Retina (tissue), 1 donor: ENCODE data around the gene TEX19.
"Not testable (repeated sequence)": the region's sequence is repeated elsewhere in the genome, so short reads cannot be mapped to it uniquely, and the experiment has no call there.

Source experiments
- DNase-seq: peaks from one replicate; pipeline ENCODE4 v3.0.0-alpha.2; 2016

Gene TEX19

DNA sequence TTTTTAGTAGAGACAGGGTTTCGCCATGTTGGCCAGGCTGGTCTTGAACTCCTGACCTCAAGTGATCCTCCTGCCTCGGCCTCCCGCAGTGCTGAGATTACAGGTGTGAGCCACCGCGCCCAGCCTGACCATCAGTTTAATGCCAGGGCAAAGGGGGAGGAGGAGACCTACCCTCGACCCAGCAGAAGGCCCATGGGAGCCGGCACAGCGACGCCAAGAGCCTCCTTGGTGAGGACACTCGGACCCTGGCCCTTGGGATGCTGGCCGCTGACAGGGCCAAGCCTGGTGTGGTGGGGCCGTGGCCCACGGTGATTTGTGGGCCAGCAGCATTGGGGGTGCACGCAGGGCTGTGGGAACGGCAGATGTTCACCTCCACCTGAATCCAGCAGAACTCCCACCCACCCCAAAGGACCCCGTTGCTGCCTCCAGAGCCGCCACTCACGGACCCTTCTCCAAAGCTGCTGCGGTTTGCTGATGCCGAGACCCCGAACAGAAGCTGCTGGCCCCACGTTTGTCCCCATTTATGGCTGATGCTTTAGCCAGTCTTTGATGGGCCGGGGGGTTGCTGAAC lies 32.5 kb downstream of the TEX19 start:
- DNase-seq: no peak

DNA sequence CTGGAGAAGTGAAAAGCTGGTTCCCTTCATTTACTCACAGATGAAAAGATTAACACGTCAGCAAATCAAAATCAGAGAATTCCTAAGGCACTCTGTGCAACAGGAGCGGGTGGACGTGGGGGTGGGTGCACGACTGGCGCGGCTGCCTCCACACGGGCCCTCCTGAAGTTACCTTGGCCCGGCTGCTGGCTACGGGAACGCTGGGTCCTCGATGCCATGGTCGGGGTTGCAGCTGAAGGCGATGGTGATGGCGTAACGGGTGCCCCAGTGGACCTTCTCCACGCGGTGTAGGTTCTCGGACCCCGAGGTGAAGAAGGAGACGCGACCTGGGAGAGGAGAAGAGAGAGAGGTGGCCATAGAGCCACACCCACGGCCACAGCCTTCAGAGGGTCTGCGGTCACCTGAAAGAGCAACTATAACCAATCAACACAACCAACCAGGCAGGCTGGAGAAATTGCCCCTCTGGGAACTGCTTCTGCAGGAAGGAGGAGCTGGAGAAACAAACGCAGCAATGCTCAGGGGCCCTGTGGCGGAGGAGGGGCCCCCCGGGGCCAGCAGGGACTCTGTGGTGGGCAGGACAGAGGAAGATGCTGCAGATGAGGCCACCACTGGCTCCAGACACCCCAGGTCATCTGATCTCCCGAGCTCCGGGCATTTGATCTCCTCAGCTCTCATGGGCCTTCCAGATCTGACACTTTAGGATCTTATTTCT lies 33.3 kb downstream of the TEX19 start:
- no peak for DNase-seq

DNA sequence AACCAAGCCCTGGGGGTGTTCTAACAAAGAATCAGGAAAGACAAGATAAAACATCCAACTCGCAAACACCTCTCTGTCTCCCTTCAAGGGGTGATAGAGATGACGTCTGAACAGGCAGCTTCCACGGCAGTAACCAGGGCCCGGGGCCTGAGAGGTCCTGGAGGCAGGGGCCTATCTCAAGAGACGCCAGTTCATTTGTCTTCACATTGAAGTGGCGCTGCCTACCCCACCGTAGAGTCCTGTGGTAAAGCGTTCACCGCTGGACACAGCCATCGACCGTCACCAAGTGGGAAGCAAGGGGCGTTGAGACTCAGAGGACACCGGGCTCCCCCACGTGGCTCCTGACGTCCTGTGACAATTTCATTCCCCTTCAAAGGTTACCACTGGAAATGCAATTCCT lies 33.9 kb downstream of the TEX19 start:
- no peak for DNase-seq

DNA sequence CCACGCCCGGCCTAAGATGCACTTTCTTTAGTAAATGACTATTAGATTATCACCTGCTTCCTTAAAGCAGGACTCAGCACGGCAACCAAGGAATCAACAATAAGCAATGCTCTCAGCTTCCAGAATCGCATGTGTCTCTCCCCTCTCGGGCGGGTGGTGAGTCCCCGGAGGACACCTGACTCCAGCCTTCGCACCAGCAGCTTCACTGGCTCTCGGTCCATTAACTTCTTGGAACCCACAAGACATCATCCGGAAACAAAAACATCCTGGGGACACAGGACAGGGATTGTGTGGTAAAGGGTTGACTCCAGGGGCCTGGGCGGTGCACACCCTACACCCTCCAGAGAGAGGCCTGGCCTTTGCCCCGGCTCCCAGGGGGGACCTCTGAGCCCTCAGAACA lies 35.2 kb downstream of the TEX19 start:
- no peak for DNase-seq

DNA sequence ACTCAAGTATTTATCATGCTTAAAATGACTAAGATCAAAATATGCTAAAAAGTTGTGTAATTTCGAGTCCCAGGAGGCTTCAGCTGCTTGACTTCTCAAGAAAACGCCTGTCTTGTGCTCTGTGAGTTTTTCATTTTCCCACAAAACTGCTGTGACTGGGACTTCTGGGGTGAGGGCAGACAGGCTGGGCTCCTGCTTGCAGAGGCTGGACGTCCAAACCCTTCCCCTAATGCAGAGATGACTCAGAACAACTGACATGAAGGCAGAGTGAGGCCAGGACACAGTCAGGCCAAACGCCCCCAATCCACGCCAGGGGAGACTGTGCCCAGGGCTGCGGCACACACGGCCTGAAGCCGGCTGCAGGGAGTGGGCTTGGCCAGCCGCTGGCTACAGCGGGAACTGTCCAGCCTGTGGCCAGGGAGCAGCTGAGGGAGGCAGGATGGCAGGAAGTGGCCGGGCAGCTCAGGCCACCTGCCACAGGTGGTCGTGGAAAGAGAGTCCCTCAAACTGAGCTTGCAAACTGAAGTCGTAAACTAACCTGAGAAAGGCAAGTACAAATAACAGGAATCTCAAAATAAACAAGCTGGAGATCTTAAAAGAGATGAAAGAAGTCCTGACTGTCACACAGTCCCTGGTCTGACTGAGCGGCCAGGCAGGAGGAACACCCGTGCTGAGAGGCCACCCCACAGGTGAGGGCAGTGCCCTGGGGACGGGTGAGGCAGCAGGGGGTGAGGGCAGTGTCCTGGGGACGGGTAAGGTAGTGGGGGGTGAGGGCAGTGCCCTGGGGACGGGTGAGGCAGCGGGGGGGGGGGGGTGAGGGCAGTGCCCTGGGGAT lies 37.8 kb downstream of the TEX19 start:
- DNase-seq: no peak

DNA sequence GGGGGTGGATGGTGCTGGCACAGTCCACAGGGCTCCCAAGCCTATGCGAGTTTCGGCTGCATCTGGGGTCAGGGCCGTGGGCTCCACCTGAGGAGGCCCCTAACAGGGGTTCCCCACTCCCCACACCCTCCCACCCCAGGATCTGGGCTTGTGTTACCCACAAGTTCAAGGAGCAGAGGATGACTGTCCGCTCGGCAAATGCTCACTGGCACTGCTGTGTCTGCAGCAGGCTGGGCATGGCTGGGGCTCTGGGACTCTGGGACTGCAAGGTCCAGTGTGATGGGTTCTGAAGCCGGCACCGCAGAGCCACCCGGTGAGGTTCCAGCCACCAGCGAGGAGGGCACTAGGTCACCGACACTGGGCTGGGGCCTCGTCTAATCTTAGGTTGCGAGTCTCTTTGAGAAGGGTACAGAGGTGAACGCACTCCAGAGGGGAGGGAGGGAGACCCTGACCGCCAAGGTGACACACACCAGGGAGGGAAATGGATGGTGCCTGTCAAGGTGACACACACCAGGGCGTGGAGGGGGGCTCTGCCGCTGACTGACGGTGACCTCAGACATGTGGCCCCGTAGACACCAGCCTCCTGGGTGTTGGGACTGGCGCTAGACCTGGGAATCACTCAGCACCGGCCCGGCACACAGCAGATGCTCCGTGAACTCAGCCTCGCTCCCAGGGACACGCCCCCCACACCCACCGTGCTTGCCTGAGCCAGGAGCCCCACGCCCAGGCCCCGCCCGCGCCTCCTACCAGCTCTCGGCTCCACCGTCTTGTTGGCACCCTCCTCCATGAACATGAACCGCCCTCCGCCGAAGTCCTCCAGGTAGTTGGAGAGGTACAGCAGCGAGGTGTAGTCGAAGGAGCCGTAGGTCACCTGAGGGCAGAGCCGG lies 38.6 kb downstream of the TEX19 start:
- no peak for DNase-seq

DNA sequence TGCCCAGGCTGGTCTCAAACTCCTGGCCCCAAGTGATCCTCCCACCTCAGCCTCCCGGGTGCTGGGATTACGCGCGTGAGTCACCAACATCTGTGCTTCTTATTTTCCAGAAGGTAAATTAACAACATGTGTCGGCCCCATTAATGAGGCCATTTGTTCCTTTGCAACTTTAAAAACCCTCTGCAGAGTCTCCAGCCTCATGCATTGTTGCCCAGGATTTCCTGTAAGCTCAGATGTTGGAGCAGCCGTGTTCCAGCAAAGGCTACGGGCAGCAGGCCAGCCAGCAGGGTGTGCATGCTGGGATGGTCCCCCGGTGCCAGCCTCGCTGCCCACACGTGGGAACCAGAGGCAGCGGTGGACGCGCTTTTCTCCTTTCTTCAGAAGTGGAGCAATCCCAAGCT lies 40.0 kb downstream of the TEX19 start:
- no peak for DNase-seq

DNA sequence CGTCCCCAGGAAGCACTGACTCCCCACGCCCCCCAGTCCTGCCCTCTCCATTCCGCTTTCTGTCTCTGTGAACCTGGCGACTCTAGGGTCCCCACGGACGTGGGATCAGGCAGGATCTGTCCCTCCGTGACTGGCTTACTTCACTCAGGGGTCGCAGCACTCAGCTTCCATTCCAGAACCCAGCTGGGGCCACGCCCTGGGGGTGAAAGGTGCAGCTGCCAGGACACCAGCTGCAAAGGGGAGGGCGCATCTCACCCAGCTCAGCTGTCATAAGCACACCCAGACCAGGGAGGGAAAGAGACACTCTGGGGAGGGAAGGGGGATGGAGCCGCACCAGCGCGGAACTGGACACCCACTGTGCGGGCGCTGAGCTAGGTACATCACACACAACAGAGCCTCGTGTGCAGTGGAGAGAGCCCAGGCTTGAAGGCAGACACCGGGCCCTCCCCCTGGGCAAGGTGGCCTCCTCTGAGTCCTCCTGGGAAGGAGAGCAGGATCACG lies 40.6 kb downstream of the TEX19 start:
- peak; percentile 56 for DNase-seq

DNA sequence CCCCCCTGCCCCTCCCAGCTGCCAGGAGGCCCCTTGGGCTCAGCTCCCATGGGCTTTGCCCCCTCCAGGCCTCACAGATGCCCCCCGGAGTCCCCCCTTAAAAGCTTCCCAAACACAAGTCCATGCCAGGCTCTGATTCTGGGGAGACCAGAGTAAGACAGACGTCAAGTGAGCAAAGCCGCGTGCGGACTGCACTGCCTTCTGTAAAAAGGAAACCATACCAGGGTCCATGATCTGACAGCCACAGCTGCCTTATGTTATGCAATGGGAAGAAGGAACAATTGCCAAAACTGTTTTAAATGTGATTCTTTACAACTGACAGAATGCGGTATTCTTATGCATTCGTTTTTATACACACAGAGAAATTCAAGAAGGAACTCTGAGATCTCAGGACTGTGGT lies 41.2 kb downstream of the TEX19 start:
- DNase-seq: no peak

DNA sequence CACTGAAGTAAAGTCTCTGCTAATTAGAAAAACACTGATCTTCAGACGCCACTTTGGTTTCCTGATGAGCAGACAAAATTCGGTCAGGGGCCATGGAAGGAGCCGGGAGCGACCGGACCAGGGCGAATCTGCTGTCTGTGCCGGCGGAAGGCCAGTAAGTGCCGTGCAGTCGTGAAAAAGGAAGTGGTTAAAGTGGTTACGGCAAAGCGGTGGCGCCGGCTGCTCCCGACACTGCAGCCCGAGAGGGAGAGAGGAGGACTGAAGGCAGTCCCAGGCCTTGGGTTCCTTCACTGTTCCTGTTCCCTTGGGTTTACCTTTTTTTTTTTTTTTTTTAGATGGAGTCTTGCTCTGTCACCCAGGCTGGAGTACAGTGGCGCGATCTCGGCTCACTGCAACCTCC lies 41.8 kb downstream of the TEX19 start:
- DNase-seq: no peak

DNA sequence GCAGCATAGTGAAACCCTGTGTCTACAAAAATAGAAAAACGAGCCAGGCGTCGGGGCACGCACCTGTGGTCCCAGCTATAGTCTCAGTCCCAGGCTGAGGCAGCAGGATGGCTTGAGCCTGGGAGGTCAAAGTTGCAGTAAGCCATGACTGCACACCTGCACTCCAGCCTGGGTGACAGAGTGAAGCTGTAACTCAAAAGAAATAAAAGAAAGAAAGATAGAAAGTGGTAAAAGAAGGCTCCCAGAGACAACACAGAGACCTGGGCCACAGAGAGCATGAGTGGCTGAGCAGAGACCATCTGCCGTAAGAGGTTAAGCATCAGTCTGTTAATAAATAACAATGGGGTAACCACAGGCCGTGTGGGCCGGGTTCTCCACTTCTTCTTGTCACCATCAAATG lies 43.8 kb downstream of the TEX19 start:
- no peak for DNase-seq

DNA sequence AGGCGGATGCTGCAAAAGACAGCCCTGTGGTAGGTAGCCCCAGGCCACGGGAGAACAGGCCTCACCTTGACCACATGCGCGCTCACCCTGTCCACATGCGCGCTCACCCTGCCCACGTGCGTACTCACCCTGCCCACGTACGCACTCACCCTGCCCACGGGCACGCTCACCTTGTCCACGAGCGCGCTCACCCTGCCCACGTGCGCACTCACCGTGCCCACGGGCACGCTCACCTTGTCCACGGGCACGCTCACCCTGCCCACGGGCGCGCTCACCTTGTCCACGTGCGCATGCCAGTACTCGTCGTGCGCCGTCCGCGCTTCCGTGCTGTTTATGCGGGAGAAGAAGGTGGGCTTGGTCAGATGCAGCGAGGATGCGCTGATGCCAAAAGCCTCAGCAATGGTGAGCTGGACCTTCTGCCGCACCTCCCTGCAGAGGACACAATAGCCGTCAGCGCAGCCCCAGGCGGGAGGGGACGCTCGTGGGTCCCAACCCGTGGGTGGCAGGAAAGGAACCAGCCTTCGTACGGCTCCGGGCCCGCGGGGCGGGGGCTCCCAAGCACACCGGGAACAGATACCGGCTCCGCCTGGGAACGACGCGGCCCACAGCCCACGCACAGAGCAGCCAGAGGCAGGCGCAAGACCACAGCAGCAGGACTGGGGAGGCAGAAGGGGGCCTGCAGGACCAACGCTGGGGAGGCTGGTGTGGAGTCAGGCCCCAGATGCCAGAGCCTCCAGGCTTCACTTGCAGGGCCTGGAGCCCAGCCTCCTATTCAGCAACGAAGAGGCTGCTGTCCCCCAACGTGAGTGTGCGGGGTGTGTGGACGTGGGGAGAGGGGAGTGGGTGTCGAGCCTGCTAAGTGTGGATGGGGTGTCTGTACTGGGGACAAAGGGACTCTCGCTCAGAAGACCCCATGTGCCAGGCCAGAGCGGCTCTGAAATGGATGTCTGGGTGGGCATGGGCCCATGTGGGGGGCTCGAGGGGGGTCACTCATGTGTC lies 44.9 kb downstream of the TEX19 start:
- no peak for DNase-seq

DNA sequence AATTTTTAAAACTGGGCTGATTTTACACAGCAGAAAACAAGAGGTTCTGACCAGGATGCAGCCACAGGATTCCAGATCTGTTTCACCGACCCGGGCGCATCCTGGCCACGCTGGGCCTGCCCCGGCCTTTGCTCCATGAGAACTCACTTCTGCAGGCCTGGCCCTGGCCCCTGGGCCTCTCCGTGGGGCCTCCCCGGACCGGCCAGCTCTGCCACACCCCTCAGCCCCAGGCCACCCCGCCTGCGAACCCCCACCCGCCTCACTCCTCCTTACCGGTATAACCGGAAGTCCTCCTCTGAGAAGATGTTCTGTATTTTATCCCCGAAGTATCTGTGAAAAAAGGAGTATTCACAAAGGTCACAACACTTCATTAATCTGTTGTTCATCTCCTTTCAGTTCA lies 46.0 kb downstream of the TEX19 start:
- DNase-seq: no peak

DNA sequence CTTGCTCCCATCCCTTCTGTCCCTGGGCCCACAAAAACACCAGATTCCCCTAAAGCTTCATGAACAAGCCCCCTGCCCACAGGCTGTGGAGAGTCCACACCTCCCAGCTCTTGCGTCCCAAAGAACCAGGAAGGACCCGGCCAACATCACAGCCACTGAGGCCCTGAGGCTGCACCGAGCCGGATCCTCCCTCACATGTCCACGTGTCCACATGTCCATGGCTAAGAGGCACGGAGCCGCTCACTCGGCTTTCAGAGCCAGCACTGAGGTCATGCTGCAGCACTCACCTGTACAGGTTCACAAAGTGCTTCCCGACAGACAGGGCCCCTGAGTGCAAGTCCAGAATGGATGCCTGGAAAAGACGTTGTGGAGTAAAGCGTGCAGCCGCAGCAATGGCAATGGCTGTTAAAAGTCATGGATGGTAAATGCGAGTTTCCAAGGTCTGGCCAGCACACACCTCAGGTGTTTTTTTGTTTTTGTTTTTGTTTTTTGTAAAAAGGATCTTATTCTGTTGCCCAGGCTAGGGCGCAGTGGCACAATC lies 47.2 kb downstream of the TEX19 start:
- DNase-seq: no peak

DNA sequence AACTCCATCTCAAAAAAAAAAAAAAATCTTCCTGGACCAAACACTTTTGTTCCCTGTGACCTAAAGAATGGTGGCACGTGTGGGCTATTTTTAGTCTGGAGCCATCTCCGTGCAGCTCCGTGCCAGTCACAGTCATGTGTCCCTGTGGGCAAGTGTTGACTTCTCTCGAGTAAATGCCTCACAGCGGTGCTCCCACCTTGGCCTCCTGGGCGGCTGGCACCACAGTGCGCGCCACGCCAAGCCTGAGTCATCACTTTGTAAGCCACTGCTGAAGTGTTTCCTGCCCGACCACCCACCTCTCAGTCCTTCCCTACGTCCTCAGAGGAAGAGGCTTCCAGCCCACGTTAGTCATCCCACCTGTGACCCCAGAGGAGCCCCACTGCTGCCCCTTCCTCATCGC lies 48.2 kb downstream of the TEX19 start:
- no peak for DNase-seq

DNA sequence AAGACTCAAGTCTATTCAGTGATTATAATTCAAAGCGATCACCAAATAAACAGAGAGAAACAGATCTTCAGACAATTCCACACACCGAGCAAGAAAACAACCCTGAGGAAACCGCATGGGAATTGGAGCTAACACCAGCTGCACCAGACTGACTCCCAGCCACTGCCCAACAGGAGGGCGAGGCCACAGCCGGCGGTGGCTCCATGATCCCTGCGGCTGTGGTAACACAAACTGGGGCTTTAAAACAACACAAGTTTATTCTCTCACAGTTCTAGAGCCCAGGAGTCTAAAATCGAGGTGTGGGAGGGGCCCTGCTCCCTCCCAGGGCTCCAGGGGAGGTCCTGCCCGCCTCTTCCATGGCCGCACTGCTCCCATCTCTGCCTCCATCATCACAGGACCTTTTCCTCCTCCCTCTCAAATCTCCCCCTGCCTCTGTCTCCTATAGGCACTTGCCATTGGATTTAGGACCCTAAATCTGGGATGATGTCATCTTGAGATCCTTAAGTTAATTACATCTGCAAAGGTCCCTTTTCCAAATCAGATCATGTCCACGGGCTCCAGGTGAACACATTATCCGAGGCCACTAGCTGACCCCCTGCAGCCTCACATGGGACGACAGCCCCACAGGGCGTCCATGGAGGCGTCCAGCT lies 49.4 kb downstream of the TEX19 start:
- no peak for DNase-seq

DNA sequence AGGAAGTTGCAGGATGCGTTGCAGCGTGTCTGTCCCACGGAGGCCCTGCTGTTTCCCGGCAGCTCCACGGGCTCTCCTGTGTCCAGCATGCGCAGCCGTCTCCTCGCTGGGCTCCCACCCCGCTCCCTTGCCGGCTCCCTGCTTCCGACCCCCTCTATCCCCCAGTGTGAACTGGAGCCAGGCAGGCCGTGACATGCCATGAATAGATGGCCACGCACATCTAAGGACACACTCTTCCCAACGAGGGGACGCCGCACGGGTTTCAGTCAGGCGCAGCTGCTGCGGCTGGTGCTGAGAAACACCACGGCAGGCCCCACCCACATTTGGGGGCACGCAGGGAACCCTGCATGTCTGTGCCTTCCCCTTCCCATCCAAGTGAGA lies 49.9 kb downstream of the TEX19 start:
- DNase-seq: no peak

DNA sequence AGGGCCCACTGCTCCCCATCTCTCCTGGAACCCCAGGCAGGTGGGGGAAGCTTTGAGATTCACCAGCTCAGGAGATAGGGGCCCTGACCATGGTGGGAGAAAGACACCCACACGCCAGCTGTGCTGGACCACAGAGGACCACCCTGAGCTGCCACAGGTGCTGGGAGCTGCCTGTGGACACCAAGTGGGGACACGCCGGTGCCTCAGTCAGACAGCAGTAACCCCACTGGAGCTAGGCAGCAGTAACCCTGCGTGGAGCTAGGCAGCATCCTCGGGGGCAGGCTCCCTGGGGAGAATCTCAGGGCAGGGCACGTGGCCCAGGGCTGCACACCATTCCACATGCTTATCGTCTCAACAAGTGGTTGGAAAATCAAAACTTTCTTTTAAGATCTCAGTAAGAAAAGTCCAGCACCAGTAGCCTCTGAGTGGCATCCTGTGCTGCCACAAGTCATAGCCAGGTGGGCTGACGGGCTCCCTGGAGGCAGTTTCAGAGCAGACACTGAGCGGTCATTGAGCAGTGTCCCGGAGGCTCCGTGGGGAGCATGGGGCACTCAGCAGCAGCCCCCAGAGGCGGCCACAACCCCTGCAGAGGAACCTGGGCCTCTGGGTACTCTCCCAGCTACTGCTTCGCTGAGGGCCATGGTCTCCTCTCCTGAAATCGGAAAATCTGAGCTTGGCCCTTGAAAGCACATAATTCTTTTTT lies 51.1 kb downstream of the TEX19 start:
- DNase-seq: no peak

DNA sequence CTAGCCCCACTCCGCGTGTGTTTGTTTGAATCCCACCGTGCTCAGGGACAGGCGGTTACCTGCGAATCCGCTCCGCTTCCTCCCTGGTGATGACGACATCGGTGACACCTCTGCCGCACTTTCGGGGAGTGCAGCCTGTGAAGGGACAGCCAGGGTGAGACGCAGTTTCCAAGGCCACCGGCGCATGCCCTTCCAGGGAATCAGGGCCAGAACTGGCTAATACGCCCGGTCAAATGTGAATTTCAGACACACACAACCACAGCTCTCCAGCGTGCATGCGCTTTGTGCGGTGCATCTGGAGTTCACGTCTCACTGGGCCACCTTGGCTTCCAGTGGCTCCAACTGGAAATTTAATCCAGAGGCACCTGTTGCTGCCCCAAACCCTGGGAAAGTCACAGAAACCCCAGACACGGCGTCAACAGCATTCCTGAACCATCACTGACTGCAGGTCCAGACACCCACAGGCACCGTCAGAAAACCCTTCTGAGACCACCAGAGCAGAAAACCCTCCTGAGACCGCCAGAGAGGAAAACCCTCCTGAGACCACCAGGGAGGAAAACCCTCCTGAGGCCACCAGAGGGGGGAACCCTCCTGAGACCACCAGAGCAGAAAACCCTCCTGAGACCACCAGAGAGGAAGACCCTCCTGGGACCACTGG lies 52.5 kb downstream of the TEX19 start:
- DNase-seq: no peak

DNA sequence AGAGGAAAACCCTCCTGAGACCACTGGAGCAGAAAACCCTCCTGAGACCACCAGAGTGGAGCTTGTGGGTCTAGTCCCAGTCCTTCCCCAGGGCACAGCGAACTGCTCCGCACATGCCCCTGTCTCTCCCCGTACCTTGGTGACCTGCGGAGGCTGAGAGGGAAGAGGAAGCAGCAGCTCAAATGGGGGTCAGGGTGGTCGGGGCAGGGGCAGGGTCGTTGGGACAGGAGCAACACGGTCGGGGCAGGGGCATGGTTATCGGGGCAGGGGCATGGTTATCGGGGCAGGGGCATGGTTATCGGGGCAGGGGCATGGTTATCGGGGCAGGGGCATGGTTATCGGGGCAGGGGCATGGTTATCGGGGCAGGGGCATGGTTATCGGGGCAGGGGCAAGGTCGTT lies 53.0 kb downstream of the TEX19 start:
- DNase-seq: not testable (repeated sequence)
